Pancreas (tissue), 10 donors: Measurements from ENCODE around the gene SELENOF. TPM values are rescaled to one million over a fixed set of nuclear protein-coding genes. Genes with fewer than 3 reads are reported as not detected.
A peak's percentile ranks its signal among the peaks of the same experiment; 100 is the strongest.
"Not testable (repeated sequence)": the region's sequence is repeated elsewhere in the genome, so short reads cannot be mapped to it uniquely, and the experiment has no call there.

ENCODE experiments used
- ATAC-seq, 4 donors: fragments of 200-7000 bp; cut with Tn5 transposase; one replicate each; pipeline versions ENCODE4 v1.8.0 to v1.9.1; 2020; ENCODE audit warnings: mild to moderate bottlenecking in 4 of 4, moderate library complexity in 4 of 4
- DNase-seq, 6 donors: peaks; one replicate each; pipeline ENCODE4 v3.0.0-alpha.2; 2020
- FAIRE-seq: peaks from 2 replicates; lab custom pipeline; 2012; peaks lifted over from hg19 to GRCh38; lab: Jason Lieb, UNC
- H3K27ac ChIP-seq, 4 donors: fragments of 200-600 bp; sonication (generic); 1 replicate in 3 of 4; 2 replicates in 1 of 4; pipeline versions ENCODE4 v1.5.0 to v1.8.0; 2020
- H3K27me3 ChIP-seq, 4 donors: fragments of 200-600 bp; one replicate each; pipeline ENCODE4 v1.8.0; 2021
- H3K36me3 ChIP-seq, 3 donors: fragments of 200-600 bp; sonication (generic) in 1 of 3; one replicate each; pipeline versions ENCODE4 v1.5.0 to v1.8.0; 2020 to 2021
- H3K4me1 ChIP-seq, 3 donors: fragments of 200-600 bp; one replicate each; pipeline ENCODE4 v1.8.0; 2021
- H3K4me3 ChIP-seq, 4 donors: fragments of 200-600 bp; sonication (generic) in 2 of 4; one replicate each; pipeline versions ENCODE4 v1.5.0 to v1.8.0; 2020 to 2021
- H3K9me3 ChIP-seq, 4 donors: fragments of 200-600 bp; one replicate each; pipeline ENCODE4 v1.8.0; 2021
- WGBS, 2 donors: extraction: QIAGEN DNeasy Blood & Tissue Kit; methylation state at CpG; one replicate each; pipeline ENCODE4 v1.1.7; 2013; 5-methylcytosine and 5-hydroxymethylcytosine counted together
- intact Hi-C, 3 donors: fragments of 100-400 bp; cut with DNase I; formaldehyde crosslinking; loops; one replicate each; pipeline versions ENCODE4 v1.11.1 to v1.14.2; 2022
- polyA plus RNA-seq, 2 donors: library from polyadenylated mRNA; stranded (reverse); fragments of 200-250 nt; gene quantifications; one replicate each; pipeline ENCODE4 v1.2.3, GENCODE V29; 2013
- total RNA-seq, 6 donors: library from RNA; stranded (reverse); fragmentation: NEBNext Ultra II Directional in 4 of 6; extraction: Animal tissue kit (Norgen Biotek cat#: 25700) in 4 of 6; gene quantifications; one replicate each; pipeline versions ENCODE4 v1.2.1 to v1.2.4, GENCODE V29; 2021 to 2023
- TF ChIP-seq, protein P1 (sequence below), 4 donors: fragments of 200-600 bp; sonication (generic) in 3 of 4; IDR thresholded peaks; one replicate each; pipeline versions ENCODE4 v1.5.0 to v1.8.0; 2021; ENCODE audit warnings: antibody characterized with exemption in 4 of 4
- donor health status: healthy with polysubstance abuse.
- donor health status: DM: no; HTN: no; CAD: no; lungs with moderate emphysema.
- donor health status: DM: no; HTN: no; CAD: no.
- donor health status: control.
- donor health status: control.
- donor health status: Bipolar disorder and iron deficiency.
- donor health status: DM: yes; HTN: yes; CAD: no.
- donor health status: DM: no; HTN: no; CAD: no.
- donor health status: DM: no; HTN: no; CAD: no.
- donor health status: DM: yes; HTN: yes; CAD: no.

SELENOF gene
- total and polyA plus RNA-seq, 8 donors, result 28.9 to 98.5 (median 80.1) TPM

DNA sequence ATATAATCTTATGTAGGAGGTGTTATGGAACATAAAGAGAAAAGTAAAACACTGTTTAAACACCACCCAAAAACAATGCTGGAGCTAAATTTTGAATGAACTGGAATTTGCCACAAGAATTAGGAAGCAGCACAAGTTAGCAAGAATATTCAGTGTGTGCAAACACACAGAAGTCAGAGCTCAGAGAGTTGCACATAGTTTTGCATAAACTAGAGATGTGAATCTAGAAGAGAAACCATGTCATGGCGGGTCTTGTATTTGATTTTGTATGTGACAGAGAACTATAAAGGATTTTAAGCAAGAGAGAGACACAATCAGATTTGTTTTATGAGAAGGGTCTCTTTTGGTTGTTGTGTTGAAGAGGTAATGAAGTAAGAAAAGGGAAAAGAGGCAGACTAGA is 38.2 kb downstream of the SELENOF start:
- no peaks in the 10 kb centered on the region for H3K9me3 ChIP-seq
- intact Hi-C loops, result no loop called here
- DNase-seq (no peak), FAIRE-seq (no peak), ATAC-seq (no peak)
- peaks cover 0 to 16% (median 0%) of the 10 kb centered on the region in 3 donors for H3K36me3 ChIP-seq
- H3K4me3 ChIP-seq, result no peak overlapping the region
- H3K4me1 ChIP-seq, result no peaks in the 10 kb centered on the region
- TF ChIP-seq, protein P1, sequence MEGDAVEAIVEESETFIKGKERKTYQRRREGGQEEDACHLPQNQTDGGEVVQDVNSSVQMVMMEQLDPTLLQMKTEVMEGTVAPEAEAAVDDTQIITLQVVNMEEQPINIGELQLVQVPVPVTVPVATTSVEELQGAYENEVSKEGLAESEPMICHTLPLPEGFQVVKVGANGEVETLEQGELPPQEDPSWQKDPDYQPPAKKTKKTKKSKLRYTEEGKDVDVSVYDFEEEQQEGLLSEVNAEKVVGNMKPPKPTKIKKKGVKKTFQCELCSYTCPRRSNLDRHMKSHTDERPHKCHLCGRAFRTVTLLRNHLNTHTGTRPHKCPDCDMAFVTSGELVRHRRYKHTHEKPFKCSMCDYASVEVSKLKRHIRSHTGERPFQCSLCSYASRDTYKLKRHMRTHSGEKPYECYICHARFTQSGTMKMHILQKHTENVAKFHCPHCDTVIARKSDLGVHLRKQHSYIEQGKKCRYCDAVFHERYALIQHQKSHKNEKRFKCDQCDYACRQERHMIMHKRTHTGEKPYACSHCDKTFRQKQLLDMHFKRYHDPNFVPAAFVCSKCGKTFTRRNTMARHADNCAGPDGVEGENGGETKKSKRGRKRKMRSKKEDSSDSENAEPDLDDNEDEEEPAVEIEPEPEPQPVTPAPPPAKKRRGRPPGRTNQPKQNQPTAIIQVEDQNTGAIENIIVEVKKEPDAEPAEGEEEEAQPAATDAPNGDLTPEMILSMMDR (IDR thresholded peaks at IDR 0.05), result no peak
- H3K27me3 ChIP-seq, result no peaks in the 10 kb centered on the region
- no peak overlapping the region for H3K27ac ChIP-seq
- 95 to 97% methylated on average over 1 of the region's 1 CpG for WGBS, 2 donors

DNA sequence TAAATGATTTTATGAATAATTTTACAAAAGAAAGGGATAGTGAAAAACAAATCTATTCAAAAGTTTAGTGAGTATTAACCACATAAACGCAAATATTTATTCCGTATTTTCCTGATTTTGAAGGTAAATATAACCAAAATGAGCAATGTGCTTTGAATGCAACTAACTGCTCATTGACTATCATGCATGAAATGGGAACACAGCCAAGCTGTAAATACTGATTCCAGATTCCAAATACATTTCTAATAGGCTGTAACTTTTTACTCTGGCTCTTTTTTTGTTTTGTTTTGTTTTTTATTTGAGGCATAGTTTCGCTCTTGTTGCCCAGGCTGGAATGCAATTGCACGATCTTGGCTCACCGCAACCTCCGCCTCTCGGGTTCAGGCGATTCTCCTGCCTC is 41.8 kb downstream of the SELENOF start:
- no peak for DNase-seq
- no peak for FAIRE-seq
- intact Hi-C loops, result no loop called here

DNA sequence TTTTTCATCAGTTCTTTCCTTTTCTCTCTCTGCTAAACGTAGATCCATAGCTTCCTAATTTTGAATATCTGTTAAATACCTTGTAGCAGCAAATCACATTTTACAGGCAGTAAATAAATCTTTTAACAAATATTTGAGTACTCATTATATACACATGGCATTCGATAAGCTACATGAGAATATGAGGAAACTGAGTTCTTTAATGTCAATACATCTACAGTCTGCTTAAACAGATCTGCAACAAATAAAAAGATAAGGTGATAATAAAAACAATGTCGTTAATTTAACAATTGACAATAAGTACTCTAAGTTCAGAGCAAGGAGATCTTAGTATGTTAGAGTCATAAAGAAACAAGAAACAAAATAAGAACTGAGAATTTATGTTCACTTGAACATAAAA is 42.9 kb downstream of the SELENOF start:
- TF ChIP-seq, protein P1 (IDR thresholded peaks at IDR 0.05), result no peak
- no peaks in the 10 kb centered on the region for H3K27me3 ChIP-seq
- no peak for DNase-seq
- H3K36me3 ChIP-seq, result no peaks in the 10 kb centered on the region
- FAIRE-seq, result no peak
- WGBS, 2 donors, result 71% methylated on average over 3 of the region's 3 CpGs
- intact Hi-C loops, result no loop called here
- H3K4me3 ChIP-seq, result no peak overlapping the region
- ATAC-seq, result no peak
- no peaks in the 10 kb centered on the region for H3K9me3 ChIP-seq
- H3K27ac ChIP-seq, result no peak overlapping the region
- H3K4me1 ChIP-seq, result no peaks in the 10 kb centered on the region

More for the DNA sequence above, 41.8 kb downstream of the SELENOF start:
- no peaks in the 10 kb centered on the region for H3K36me3 ChIP-seq
- no peak overlapping the region for H3K4me3 ChIP-seq
- 95 to 98% methylated on average over 8 of the region's 8 CpGs for WGBS, 2 donors
- no peak for ATAC-seq
- no peaks in the 10 kb centered on the region for H3K4me1 ChIP-seq
- H3K27ac ChIP-seq, result no peak overlapping the region
- TF ChIP-seq, protein P1 (IDR thresholded peaks at IDR 0.05), result no peak
- H3K9me3 ChIP-seq, result no peaks in the 10 kb centered on the region
- no peaks in the 10 kb centered on the region for H3K27me3 ChIP-seq

DNA sequence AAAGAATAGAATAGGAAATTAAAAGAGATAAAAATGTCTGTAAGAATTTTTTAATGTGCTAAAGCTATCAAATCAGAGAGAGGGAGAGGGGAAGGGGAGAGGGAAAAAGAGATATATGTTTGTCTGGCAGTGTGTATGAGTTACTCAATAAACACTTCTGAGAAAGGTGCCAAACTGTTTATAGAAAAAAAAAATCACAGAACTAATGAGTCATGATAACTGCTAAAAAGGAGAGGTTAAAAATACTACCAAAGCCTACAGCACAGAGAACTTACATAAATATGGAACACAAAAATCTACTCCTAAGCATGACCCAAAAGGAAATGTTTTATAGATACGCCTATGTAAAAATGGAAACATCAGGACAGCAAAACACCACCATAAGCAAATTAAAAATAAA is 45.4 kb downstream of the SELENOF start:
- no peaks in the 10 kb centered on the region for H3K27me3 ChIP-seq
- WGBS, 2 donors, result 98 to 100% methylated on average over 1 of the region's 1 CpG
- TF ChIP-seq, protein P1 (IDR thresholded peaks at IDR 0.05), result no peak
- DNase-seq, result no peak
- no peak for FAIRE-seq
- H3K36me3 ChIP-seq, result no peaks in the 10 kb centered on the region
- peak in 1 of 4 donors; percentile 20 for ATAC-seq
- no peaks in the 10 kb centered on the region for H3K9me3 ChIP-seq
- no peaks in the 10 kb centered on the region for H3K4me1 ChIP-seq
- no peak overlapping the region for H3K4me3 ChIP-seq
- intact Hi-C loops, result no loop called here
- H3K27ac ChIP-seq, result no peak overlapping the region

DNA sequence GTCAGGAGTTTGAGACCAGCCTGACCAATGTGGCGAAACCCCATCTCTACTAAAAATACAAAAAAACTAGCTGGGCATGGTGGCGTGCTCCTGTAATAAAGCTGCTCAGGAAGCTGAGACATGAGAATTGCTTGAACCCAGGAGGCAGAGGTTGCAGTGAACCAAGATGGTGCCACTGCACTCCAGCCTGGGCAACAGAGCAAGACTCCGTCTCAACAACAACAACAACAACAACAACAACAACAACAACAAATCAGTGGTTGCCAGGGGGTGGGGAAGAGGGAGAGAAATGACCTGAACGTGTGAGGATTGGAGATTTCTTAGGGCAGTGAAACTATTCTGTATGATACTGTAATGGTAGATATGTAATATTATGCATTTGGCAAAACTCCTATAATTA is 46.6 kb downstream of the SELENOF start:
- H3K9me3 ChIP-seq, H3K4me1 ChIP-seq, H3K27ac ChIP-seq, H3K4me3 ChIP-seq, ATAC-seq, FAIRE-seq, H3K36me3 ChIP-seq, intact Hi-C loops, DNase-seq, H3K27me3 ChIP-seq: not testable (repeated sequence)
- WGBS, 2 donors, result 94 to 98% methylated on average over 4 of the region's 4 CpGs
